EL (cell line): ENCODE data around the gene NEDD4.
"Not testable (repeated sequence)": the region's sequence is repeated elsewhere in the genome, so short reads cannot be mapped to it uniquely, and the experiment has no call there.

Source experiments
- DNase-seq: peaks from one replicate; pipeline ENCODE4 v3.0.0-alpha.2; 2016

The NEDD4 gene

GRCh38 chr15:55952501-55953274 lies 40.7 kb downstream of the NEDD4 start:
- DNase-seq, result not testable (repeated sequence)

DNA sequence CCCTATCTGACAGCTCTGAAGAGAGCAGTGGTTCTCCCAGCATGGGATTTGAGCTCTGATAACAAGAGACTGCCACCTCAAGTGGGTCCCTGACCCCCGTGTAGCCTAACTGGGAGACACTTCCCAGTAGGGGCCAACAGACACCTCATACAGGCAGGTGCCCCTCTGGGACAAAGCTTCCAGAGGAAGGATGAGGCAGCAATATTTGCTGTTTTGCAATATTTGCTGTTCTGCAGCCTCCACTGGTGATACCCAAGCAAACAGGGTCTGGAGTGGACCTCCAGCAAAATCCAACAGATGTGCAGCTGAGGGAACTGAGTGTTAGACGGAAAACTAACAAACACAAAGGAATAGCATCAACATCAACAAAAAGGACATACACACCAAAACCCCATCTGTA lies 48.8 kb downstream of the NEDD4 start:
- DNase-seq, result not testable (repeated sequence)

- DNase-seq, result no peak
These were observed 51.1 kb downstream of the NEDD4 start for GRCh38 chr15:55942332-55942731.

- DNase-seq, result peak; percentile 47
These were observed 56.4 kb downstream of the NEDD4 start for GRCh38 chr15:55937040-55937439.

DNA sequence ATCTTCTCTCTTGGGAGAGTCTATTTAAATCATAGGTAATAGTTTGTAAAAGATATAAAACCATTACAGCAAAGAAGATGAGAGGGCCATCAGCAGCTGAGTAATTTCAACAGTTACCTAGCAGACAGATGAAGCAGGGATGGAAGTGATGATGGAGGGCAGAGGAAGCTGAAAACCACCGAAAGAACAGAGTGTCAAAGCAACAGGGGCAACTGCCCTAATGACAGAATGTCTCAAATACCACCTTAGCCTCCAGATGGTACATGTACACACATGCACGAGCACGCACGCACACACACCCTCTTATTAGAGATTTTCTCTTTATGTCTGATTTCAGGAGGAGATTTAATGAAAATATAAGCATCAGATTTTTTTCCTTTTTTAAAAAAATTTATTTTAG lies 64.5 kb downstream of the NEDD4 start:
- DNase-seq, result no peak

DNA sequence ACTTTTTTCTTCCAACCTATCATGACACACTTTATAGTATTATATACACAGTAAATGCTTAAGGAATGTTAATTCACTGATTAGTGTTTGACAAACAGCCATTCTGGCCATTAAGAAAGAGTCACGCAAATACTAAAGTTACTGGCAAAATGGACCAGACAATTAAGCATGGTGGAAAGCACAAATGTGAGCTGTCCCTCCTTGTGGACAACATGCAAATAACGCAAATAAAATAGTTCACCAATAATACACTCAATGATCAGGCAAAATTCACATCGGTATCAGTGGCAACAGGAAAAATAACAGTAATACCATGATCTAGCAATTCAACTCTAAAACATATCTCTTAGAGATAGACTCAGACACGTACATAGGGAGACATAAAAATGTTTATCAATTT lies 71.7 kb downstream of the NEDD4 start:
- DNase-seq, result no peak

DNA sequence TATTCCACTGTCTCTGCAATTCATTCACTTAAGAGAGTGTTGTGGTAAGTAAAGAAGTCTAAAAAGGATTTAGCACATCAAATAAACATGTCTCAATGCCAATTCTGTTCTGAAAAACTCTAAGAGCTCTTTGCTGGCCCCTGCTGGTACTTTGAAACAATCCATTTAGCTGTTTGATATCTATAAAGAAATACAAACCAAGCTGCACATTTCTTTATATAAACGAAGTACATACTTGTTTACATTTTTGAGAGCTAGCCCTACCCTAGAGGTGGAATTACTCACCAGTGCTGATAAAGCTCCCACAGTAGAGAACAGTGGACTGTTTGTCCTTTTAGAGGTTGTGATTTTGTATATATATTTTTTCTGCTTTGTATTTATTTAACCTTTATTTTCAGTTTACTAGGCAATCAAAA lies 75.5 kb downstream of the NEDD4 start:
- peak; percentile 90 for DNase-seq

- DNase-seq, result peak; percentile 80
These were observed 76.6 kb downstream of the NEDD4 start for GRCh38 chr15:55916666-55917409.

DNA sequence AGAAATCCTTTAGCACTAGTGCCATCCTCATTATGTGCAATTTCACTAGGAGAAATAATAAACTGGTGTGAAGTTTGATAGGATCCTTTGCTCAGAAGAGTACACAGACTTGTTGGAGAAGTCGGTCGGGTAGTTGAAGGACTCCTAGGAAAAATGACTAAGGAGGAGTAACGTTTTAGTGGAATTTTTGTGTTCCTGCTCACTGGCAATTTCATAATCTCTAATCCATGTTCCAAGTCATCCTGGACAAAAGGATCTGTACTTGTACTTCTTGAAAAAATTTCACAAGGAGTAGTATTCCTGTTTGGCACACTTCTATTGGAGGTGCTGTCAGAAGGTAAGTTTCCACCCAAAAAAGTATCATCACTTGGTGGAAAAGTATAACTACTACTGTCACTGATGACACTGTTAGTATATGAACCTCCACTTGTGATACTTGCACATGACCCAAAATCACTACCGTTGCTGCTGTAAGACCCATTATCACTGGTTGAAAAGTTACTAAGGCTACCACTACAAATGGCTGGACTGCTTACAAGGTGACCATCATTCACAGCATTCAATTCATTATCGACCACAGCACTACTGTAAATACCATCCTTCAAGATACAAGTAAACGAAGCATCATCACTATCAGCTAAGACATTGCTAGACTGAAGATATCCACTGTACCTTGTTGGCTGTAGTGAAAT lies 77.4 kb downstream of the NEDD4 start:
- peak; percentile 60 for DNase-seq

DNA sequence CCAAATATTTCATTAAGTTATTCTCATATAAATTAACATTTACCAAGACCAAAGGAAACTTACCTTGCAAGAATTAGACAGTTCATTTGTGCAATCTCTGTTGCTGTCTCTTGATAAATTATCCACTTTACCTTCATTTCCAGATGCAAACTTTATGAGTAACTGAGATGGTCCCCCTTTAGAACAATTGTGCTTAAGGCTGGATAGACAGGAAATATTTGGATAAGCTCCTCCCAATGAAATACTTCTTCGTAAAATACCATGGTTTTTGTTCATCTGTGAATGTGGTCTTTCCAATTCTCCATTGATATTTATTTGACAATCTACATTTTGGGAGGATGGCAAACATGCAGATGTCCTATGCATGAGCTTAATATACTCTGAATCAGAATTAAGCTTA lies 78.2 kb downstream of the NEDD4 start:
- DNase-seq, result peak; percentile 31

DNA sequence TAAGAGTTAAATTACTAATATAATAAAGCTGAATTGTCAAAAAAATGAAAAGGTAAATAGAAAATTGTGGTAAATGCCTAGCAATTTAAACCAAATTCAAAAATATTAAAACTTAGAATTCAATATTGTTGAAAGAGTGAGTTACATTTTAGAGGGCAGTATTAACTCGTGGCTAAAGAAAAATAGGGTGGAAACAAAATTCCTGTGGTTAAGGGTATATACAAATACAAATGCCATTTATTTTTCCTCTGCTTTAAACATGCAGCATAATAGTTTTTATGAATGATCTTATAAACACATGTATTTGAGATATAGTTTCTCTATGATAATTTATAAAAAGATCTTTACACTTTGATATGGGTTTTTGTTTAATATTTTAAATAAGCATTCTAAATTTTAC lies 79.0 kb downstream of the NEDD4 start:
- peak; percentile 34 for DNase-seq

- DNase-seq, result peak; percentile 10
These were observed 80.4 kb downstream of the NEDD4 start for GRCh38 chr15:55912982-55913381.

DNA sequence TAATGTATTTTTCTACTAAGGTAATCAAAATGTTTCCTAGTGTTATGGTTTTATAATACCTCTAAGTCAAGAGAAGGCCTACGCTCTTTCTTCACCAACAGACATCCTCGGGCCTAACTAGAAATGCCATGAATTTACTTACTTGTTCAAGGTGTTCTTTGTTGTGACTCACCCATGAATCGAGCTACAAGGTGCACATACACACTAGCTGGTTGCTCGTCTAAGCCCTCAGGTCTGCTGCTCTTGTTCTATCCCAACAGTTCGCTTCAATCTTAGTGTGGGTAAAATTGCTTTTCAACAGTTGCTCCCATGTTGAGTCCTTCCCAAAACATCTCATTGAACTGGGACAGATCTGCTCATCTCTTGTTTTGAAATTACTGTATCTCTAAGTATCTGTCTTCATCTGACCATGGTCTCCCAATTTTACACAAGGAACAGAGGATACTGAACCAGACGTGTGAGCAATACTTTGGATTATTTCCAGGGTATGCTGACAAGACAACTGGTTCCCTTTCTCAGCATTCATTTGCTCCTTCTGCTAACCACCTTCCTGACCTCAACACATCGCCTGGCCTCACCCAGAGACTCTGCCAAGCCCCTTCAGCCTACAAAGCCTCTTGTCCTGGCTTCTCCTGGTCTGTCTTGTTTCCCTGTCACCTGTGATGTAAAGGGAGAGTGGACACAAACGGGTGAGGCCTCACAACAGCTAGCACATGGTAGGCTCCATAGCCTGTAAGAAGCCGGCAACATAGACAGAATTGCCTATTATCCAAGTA lies 84.2 kb downstream of the NEDD4 start:
- peak; percentile 88 for DNase-seq

DNA sequence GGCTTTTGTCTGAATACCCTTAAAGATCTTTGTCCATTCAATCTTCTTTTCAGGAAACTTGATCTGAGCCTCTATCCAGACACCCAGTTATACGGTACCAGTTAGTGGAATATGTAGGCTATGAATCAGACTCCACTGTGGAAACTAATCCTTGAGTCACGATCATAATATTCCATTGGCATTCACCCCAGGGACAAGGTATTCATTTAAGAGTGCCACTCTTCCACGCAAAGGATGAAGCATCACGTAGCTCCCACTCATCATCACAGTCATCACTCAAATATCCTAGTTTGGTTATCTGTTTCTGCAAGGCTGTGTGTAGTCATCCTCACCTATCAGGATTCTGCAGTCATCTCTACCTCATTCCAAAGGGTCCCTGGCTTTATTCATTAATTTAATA lies 85.6 kb downstream of the NEDD4 start:
- DNase-seq, result peak; percentile 99

DNA sequence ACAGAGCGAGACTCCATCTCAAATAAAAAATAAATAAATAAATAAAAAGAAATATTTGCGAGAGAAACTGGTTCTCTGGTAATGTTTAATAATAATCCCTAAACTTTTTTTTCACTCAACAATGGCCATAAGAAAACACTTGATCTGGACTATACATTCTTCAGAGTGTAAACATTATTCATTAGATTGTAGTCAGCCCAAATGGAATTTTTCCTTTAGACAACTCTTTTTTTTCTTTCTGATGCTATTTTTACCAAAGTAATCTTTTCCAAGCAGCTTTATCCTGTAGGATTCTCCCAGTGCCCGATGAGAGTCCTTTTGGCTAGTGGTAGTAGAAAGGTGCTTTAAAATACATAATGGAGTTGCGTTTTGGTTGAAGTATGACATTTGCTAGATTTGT lies 90.4 kb downstream of the NEDD4 start:
- peak; percentile 10 for DNase-seq

GRCh38 chr15:55900019-55900418 lies 93.4 kb downstream of the NEDD4 start:
- no peak for DNase-seq

GRCh38 chr15:55899537-55899936 lies 93.9 kb downstream of the NEDD4 start:
- no peak for DNase-seq

- DNase-seq, result peak; percentile 74
These were observed 95.7 kb downstream of the NEDD4 start for GRCh38 chr15:55897560-55898336.

DNA sequence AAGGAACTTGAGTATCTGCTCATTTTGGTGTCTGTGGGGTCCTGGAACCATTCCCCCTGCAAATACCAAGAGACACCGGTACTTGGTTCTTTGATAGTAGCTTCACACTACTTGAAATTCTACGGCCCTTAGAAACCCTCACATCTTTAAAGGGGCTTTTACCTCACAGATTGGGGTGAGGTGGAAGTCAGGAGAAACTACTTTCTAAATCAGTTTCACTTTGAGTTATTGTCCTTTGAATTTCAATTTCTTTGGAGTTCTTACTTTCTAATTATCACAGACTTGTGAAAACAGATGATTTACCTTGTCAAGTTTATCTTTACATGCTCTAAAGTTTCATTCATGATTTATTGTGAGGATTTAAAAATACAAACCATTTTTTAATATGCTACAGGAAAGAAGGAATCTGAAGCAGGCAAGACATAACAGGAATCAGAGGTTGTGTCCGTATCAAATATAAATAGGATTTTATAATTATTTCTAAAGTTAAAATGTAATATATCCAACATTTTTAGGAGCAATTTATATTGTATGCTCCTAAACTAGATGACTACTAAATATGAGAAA lies 98.9 kb downstream of the NEDD4 start:
- DNase-seq, result no peak

GRCh38 chr15:55893852-55894251 lies 99.6 kb downstream of the NEDD4 start:
- no peak for DNase-seq

DNA sequence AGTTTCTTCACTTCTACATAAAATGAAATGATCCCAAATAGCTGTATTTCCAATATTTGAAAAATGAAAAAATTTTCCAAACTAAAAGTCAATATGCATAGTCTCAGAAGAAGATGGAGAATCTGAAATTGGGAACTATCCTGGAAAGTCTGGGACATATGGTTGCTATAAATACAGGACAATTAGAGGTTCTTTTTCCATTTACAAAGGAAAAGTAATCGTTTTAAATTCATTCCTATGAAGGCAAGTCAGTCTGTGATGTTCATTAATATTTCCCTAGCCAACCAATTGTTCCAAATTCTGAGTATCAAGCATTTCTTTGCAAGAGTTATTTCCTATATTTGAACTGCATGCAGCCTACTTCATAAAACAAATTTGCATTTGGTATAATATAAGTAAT lies 102.2 kb downstream of the NEDD4 start:
- DNase-seq, result no peak

- no peak for DNase-seq
These were observed 109.2 kb downstream of the NEDD4 start for GRCh38 chr15:55884223-55884622.
